COR-L47 (cell line): ENCODE results near the gene TP73.

ENCODE experiments used
- DNase-seq: peaks from one replicate; lab custom pipeline; 2025; lab: John Stamatoyannopoulos, UW

TP73 gene

DNA sequence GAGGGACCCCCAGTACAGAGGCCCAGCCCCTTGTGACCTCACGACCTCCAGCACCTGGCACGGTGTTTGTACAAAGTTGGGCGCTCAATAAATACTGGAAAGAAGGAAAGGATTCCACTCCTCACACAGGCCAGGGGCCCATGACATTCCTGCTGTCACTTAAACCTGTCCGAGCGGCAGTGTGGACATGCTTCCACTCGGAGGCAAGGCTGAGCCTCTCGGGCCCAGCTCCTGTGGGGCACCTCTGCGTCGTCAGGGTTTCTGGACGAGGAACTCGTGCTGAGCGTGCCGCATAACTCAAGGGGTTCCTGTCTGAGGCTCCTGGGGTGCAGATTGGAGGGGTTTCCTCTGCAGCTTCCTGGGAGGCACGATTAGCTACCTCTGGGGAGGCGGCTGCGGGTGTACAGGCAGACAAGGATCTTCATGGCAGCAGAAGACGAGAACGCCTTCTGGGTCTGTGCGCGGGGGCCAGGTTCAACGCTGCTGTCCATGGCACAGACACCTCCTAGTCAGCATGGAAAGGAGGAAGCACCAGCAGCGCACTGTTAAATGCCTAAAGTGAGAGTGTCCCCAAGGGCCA, 116.6 kb downstream of the TP73 start:
- DNase-seq = no peak

- no peak for DNase-seq
Measured at GRCh38 chr1:3770047-3770765, 117.9 kb downstream of the TP73 start.

DNA sequence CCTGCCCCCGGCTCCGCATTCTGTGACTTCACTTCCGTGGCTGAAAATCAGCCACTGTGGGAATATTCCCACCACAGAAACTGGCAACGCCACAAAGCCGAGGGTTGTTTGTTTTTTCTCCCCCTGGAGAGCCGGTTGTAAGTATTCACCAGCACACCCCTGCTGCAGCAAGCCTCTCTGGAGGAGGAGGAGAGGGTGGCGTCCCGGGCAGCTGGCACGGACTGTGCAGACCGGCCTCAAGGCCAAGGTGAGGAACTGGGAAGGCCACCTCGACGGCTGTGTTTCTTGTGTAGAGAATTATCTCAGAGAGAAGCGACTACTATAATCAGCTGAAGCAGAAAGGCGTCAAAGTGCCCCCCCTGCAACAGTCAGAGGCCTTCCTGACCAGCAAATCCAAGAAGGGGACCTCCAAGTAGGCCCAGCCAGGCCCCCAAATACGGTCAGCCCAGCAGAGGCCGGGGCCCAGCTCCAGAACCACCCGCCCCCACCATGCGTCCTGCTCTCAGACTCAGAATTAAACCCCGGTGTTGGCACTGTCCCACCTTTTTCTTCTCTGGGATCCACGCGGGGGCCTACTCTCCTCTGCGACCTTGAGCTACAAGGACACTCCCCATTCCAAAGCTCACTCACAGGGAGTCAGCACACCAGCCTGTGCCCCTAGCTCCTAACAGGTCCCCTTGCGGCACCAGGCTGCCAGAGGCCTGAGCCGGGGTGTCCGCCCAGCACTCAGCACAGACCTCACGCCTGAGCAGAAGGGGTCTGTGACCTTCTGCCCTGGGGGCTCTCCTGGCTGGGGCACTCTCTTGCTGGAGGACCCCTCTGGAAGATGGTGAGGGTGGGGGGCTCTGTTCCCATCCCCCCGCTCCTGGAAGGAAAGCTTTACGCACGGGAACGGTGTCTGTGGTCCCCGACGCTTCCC, 119.1 kb downstream of the TP73 start:
- DNase-seq = no peak

DNA sequence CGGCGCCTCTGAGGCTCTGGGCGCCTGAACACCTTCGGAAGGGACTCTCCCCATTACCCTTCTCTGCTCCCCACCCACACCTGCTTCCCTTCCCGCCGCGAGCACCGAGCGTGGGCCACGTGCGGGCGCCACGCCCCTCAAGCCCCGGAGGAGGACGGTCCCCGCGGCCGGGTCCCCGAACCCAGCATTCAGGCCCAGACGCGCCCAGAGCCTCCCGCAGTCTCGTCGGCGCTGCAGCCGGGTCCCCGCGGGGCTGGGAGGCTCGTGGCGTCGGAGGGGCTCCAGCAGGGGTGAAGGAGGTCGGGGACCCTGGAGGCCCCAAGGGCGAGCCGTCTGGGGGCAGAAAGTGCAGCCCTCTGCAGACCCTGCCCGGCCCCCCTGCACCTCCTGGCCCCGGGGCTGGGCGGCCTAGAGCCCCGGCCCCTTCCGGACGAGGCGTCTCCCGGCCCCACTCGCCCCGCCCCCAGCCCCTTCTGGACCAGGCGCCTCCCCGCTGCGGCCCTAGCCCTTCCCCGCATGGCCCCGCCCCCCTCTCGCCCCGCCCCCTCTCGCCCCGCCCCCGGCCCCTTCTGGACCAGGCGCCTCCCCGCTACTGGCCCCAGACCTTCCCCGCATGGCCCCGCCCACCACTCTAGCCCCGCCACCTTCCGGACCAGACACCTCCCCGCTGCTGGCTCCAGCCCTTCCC, 119.9 kb downstream of the TP73 start:
- peak; percentile 15 for DNase-seq

DNA sequence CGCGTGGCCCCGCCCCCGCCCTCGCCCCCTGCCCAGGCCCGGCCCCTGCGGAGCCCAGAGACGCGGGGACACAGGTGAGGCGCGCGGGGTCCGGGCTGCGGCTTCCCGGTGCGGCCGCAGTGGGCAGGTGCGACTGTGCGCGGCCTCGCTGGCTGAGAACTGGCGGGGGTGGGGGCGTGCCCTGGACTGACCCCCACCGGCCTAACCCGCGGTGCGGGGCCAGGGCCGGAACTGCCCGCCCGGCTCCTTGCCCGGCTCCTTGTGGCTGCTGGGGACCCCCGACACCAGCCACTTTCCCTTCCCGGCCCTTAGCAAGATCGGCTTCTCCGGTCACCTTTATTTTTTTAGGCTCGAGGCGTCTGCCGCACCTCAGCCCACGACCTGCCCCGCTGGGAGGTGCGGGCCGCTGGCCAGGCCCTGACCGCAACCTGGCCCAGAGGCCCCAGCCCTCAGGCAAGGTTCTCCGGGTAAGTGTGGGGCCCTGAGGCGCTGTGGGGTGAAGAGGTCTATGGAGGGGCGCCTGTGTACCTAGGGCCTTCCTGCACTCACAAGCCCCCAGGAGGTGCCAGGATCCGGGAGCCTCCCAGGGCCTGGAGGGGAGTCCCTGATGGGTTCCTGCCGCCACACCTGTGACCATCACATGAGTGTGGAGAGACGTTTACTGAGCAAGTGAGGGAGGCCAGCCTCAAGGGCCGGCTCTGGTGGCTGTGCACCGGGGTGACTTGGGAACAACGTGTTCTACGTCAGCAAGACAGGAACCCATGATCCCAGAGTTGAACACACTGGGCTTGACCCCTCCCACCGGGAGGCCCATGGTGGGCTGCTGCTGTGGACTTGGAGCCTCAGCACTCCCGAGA, 120.6 kb downstream of the TP73 start, which contains the start of gene SMIM1:
Gene SMIM1, plus strand, starts transcription at position 35 of the 857 bp plus-strand sequence. CDS start 2,625 bp downstream, outside the sequence.
- DNase-seq = no peak

DNA sequence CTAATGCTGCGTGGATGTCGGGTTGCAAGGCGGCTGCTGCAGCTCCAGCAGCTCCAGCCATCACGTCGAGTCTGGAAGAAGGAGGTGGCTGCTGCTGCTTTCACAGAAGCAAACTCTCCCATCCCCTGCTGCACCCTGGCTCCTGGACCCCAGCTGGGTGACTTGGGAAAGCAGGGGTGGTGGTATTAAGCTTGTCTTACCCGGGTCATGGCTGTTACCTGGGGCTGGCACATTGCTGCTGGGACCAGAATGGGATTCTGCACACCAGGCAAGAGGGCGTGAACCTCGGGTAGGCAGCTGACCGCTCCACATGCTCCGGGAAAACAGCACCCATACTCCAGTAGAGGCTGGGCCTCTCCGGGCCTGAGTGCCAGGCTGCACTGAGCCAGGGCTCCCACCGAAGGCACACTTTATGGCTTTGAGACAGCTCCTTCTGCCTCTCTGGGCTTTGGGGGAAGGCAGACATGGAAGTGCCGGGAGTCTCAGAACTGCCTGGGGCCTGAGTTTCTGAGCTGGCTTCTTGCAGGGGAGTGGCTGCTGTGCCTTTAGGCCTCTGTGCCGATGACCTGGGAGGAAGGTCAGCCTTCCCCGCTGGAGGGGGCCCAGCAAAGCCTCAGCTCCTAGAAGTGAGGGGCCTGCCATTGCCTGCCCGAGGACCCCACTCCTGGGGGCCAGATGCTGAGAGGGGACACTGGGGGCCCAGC, 121.4 kb downstream of the TP73 start:
- DNase-seq = no peak

DNA sequence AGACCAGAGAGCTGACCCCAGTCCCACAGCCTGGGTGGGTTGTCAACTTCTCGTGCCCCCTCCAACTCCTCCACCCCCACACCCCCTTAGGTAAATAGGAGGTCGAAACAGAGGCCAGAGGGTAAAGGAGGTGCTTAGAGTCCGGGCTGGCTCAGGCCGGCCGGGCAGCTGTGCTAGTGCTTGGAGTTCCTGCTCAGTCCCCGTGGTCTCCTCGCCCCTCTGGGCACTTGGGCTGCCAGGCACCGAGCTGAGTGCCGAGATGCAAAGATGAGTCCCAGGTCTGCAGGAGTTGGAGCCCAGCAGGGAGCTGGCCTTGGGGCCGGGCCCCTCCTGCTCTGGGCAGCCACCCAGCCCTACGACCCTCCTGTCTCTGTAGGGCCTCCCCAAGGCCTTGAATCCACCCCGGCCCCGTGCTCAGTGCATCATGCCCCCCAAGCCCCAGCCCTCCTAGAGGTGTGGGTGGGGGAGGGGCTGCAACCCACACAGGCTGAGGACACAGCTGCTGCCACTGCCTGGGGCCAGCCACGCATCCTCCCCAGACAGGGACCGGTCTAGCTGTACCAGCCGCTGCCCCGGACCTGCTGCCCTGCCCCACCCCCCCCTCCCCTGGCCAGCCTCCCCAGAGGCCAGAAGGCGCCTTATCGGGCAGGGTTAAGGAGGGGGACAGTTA, 122.1 kb downstream of the TP73 start:
- no peak for DNase-seq

- no peak for DNase-seq
Measured at GRCh38 chr1:3774946-3775489, 122.7 kb downstream of the TP73 start.

DNA sequence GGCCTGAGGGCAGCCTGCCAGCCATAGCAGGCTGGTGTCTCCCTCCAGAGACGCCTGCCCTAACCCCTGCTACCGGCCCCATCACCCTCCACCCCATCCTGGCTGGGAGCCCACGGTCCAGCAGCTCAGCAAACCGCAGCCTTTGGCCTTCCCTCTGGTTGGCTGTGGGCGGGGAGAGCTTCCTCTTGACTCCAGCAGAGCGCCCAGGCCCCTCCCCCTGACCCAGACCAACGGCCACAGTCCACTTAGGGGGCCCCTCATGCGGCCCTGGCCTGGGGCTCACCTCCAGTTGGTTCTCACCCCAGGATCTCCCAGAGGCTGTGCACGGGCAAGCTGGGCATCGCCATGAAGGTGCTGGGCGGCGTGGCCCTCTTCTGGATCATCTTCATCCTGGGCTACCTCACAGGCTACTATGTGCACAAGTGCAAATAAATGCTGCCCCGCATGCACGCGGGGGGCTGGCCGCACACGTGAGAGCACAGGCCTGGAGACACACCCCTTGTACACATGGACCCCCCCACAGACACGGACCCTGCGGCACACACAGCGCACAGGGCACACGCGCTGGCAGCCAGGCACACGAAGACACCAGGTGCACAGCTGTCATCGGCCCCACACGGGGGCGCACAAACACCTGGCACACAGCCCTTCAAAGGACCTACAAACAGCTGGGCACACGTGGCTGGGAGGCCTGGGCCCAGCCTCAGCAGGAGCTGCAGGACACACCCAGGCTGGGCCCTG, 123.3 kb downstream of the TP73 start:
- DNase-seq = peak; percentile 89

DNA sequence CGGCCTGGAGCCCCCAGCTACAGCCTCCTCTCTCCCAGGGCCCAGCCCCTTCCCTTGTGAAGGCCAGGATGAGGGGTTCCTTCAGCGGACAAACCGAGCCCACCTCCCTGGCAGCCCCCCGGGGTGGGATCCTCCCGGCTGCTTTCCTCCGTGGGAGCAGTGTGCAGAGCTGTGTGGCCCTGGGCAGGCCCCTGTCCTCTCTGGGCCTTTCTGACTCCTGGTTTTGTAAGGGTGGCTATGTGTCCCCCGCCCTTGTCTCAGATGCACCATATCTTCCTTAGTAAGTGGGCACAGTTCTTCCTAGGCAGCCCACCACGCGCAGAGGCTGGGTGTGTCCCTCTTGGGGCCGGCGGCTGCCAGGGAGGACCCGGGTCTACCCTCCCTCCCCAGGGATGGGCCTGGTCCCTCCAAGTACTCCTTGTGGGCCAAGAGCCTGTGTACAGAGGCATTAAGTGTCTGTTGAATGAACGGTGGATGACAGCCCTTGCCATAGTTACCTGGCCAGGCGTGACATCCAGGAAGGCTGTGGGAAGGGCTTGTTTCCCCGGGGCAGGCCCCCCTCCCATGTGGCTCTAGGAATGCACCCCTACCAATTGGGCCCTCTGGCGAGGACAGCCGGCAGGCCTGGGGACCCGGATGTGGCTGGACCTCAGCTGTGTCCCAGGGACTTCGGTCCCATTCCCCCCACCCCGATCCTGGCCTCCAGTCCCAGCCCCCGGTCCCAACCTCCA, 124.1 kb downstream of the TP73 start:
- no peak for DNase-seq

GRCh38 chr1:3777078-3777547, 124.8 kb downstream of the TP73 start:
- DNase-seq = no peak

DNA sequence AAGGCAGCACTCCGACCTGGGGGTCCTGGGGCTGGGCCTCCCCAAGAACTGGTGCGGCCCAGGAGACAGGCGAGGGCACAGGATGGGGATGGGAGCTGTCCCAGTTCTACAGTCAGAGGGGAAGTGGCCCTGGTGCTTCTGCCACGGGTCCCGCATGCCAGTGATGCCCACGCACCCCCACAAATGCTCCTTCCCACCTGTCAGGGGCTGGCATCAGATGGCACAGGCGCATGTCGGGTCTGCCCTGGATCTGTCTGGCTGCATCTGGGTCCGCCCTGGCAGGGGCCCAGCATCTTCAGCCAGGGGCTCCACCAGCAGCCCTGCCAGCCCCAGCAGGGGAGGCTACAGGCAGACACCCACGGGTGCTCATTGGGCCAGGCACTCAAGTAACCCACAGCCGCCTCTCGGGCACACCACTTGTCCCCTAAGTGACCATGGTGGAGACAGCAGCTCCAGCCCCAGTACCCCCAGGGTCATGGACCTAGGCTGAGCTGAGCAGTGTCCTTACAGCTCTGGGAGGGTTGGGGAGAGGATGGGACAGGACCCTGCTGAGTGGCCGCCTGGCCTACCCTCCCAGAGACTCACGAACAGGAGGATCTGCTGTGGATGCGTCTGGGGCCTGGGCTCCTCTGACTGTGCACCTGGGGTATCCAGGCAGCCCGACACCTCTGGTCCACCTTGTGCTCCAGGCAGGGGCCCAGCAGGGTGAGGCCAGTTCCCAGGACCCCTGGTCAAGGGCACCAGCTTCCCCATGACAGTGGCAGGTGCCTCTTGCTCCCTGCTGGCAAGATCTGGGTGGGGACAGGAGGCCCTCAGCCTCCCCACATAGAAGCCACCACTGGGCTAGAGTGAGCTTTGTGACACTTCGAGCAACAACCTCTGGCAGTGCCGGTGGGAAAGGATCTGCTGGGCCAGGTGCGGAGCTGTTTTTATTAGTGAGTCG, 125.6 kb downstream of the TP73 start:
- DNase-seq = no peak

DNA sequence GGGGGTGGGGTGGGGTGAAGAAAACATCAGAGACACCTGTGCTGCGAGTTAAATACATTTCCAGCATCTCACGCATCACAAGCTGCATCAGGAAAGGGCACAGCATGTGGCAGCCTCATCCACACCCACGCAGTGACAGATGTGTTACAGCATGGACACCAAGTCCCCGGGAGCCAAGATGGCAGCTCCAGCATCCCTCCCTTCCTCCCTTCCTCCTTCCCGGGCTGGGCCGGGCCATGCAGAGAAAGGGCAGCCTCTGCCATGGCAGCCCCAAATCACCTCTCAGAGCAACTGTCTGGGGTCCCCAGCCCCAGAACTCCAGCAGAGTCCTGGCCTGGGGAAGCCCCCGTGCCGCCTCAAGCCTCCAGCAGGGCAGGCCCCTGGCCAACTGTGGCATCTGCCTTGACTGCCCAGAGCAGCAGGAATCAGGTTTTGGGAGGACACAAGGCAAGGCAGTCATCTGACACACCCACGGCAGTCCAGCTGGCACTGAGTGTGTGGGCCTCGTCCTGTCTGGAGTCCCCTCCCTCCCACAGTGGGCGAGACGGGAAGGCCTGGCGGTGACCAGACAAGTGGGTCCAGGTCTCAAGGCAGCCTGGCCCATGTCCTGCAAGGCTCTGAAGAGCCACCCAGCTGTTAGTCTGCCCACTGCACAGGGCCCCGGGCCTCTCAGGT, 126.4 kb downstream of the TP73 start:
- DNase-seq = no peak

GRCh38 chr1:3779265-3779911, 127.1 kb downstream of the TP73 start:
- DNase-seq = no peak

DNA sequence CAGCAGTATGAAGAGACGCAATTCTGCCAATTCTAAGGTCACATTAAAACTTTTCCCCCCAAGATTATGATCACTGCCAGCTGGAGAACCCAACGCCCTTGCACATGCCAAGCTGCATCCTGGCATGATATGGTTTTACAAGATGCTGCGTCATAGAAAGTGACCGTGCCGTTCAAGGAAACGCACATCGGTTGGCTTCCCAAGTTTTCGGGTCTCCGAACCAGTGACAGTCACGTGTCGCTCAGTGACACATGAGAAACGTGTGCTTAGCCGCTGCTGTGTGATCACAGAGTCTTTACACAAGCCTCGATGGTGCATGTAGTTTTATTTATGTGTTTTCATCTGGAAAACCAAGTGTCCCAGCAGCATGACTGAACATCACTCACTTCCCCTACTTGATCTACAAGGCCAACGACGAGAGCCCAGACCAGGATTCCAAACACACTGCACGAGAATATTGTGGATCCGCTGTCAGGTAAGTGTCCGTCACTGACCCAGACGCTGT, 127.6 kb downstream of the TP73 start:
- no peak for DNase-seq

- DNase-seq = no peak
Measured at GRCh38 chr1:3780901-3781300, 128.6 kb downstream of the TP73 start.
